ENCODE measurements around the gene GIT2.

GIT2 gene

DNA sequence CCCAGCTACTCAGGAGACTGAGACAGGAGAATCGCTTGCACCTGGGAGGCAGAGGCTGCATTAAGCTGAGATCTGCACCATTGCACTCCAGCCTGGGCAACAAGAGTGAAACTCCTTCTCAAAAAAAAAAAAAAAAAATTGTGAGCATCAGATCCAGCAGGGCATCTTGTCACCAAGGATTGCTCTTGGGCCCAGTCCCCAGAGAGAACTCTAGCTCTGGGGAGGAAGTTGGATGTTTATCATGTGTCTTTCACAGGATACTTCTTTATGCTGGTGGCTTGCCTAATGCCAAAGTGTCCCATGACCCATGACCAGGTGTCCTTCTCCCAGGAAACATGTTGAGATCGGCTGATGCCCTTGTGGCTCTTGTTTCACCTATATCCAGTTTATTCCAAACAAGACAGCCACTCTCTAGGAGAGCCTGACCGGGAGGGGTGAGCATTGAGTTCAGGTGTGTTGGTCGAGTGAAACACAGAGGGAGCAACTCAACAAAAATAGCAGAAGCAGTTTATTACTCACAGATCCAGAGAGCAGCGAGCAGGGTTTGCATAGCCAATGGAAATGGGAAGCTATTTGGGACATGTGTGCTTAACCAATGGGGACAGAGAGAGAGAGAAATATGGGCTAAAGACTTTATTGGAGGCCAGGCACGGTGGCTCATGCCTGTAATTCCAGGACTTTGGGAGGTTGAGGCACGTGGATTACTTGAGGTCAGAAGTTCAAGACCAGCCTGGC lies 102.7 kb downstream of the GIT2 start:
- TF ChIP-seq GATA3 (IDR thresholded peaks at IDR 0.05; ENCODE audit: low read depth, low read length), result no peak
- no peak for TF ChIP-seq GATA2 (IDR thresholded peaks at IDR 0.05; ENCODE audit: low read depth, low read length)

DNA sequence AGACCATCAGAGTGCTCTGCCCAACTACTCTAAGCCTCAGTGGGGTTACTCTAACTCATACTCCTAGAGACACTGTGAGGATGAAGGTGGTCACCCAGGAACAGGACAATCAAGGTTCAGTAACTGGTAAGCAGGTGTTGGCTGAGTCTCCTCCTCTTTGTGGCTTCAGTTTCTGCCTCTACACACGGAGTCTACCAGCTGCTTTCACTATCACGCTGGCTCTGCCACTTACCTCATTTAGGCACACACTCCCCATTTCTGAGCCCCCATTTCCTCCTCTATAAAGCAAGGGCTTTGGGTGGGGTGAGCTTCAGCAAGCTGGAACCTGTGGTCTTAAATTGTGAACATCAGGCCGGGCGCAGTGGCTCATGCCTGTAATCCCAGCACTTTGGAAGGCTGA lies 103.4 kb downstream of the GIT2 start:
- TF ChIP-seq GATA3 (IDR thresholded peaks at IDR 0.05; ENCODE audit: low read depth, low read length), result no peak
- no peak for TF ChIP-seq GATA2 (IDR thresholded peaks at IDR 0.05; ENCODE audit: low read depth, low read length)

DNA sequence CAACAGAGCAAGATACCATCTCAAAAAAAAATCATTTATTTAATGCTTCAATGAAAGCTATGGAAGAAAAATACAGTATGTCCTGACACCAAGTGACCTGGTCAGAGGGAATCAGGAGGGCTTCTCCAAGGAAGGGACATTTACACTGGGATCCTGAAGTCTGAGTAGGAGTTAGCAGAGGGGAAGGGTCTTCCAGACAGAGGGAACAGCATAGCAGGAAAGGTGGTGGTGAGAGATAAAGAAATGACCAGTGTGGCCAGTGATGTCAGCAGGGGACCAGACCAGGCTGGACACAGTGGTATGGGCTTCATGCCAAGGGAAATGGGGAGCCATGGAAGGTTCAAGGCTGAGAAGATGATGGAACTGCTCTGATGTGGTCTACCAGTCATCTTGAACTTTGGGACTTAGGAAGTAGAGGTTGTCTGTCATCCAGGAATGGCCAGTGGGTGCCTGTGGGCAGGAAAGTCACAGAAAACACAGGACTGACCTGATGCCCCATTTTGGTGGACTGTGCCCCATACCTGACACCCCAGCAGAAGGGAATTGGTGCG lies 103.9 kb downstream of the GIT2 start:
- no peak for TF ChIP-seq GATA2 (IDR thresholded peaks at IDR 0.05; ENCODE audit: low read depth, low read length)

DNA sequence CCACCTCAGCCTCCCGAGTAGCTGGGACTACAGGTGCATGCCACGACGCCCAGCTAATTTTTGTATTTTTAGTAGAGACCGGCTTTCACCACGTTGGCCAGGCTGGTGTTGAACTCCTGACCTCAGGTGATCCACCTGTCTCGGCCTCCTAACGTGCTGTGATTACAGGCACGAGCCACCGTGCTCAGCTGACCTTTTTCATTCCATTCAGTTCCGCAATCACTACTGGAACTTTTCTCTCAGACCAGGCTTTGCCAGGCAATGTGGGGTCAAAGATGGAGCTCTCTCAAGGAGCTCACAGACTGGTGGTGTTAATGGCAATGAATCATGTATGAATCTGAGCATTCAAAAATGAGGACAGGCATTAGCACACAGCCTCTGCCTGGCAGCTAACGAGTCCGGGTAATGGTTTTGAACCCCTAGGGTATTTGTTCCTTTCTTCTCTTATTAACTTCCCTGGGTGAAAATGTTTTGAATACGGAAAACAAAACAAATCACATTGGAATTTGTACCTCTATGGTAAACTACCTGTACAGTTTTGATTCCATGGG lies 105.5 kb downstream of the GIT2 start:
- no peak for TF ChIP-seq GATA2 (IDR thresholded peaks at IDR 0.05; ENCODE audit: low read depth, low read length)
- no peak for TF ChIP-seq GATA3 (IDR thresholded peaks at IDR 0.05; ENCODE audit: low read depth, low read length)

DNA sequence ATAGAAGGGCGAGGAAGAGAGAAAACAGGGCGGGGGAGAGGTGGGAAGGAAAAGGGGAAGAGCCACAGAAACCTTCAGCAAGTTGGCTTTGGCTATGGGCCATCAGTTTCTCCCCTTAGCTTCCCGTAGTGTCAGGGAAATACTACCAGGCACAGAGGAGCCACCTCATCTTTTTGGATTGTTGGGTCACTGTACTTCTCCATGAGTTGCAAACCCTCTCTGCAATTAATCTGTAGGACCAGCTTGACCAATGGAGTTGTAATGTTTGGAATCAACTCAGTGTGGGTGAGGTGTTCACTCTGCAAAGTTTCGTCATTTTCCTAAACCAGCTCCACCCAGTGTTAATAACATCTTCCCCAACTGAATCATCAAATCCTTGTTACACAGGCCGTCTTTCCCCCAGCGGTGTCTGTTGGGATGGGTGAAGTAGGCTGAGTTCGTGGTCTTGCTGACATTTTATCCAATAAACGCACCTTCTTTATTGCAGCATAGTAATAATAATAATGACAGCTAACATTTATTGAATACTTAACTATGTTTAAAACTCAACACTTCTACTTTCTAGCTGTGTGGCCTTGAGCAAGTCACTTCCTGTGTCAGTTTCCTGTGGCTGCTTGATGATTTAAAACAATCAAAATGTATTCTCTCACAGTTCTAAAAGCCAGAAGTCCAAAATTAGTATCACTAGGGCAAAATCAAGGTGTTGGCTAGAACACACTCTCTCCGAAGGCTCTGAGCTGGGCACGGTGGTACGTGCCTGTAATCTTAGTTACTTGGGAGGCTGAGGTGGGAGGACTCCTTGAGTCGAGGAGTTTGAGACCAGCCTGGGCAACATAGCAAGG lies 107.8 kb downstream of the GIT2 start:
- TF ChIP-seq GATA2 (IDR thresholded peaks at IDR 0.05; ENCODE audit: low read depth, low read length) (no peak), GATA3 (IDR thresholded peaks at IDR 0.05; ENCODE audit: low read depth, low read length) (no peak)

DNA sequence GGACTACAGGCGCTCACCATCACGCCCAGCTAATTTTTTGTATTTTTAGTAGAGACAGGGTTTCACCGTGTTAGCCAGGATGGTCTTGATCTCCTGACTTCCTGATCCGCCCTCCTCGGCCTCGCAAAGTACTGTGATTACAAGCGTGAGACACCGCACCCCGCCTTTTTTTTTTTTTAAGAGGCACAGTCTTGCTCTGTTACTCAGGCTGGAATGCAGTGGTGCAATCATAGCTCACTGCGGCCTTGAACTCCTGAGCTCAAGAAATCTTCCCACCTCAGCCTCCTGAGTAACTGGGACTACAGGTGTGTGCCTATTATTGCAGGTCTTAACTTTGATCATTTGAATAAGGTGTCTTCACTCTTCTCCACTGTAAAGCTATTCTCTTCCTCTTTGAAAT lies 110.6 kb downstream of the GIT2 start:
- no peak for TF ChIP-seq GATA2 (IDR thresholded peaks at IDR 0.05; ENCODE audit: low read depth, low read length)
- TF ChIP-seq GATA3 (IDR thresholded peaks at IDR 0.05; ENCODE audit: low read depth, low read length), result no peak

DNA sequence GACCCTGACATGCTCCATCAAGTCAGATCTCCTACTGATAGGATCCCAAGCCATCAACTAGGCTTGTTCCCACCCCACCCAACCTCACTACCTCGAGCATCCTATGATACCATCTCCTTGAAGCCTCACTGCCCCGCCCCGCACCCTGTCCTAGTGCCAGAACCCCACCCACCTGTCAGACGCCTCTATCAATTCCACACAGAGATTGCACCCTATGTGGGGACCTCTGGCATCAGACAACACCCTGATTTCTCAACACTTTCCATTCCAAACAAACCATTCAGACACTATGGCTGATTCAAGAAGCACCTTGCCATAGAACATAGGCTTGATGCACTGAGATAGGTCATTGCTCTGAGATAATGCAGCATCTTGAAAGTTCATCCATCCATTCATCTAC lies 112.7 kb downstream of the GIT2 start:
- TF ChIP-seq GATA2 (IDR thresholded peaks at IDR 0.05; ENCODE audit: low read depth, low read length), result no peak
- TF ChIP-seq GATA3 (IDR thresholded peaks at IDR 0.05; ENCODE audit: low read depth, low read length), result no peak

DNA sequence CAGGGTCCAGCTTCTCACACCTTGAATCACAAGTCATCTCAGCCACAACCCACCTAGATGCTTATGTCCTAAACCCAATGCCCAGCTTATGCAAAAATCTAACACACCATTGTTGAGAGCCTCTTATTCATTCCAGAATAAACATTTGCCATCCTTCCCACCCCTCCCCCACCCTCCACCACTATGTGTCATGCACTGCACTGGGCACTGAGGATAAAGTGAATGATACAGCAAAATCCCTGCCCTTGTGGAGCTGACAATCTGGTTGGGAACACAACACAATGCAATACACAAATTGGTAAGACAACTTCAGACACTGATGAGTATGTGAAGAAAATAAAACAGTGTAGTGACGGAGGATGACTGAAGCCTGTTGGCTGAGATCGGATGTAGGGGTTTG lies 114.4 kb downstream of the GIT2 start:
- TF ChIP-seq GATA2 (IDR thresholded peaks at IDR 0.05; ENCODE audit: low read depth, low read length) (no peak), GATA3 (IDR thresholded peaks at IDR 0.05; ENCODE audit: low read depth, low read length) (no peak)

DNA sequence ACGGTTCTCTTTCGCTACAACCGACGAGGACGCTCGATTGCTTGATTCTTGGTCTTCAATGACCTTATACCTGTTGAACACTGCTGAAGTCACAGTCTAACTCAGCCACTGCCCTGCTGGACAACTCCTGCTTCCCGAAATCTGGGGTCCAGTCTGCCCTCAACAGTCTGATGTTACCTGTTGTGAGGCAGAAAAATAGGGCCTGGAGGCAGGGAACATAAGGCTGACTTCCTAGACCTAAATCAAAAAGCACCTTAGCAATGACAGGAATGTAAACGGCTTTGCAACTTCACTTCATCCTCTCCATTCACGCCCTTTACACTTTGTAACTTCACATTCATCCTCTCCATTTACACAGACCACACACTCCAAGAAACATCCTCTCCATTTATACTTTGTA lies 115.2 kb downstream of the GIT2 start:
- TF ChIP-seq GATA2 (IDR thresholded peaks at IDR 0.05; ENCODE audit: low read depth, low read length) (no peak), GATA3 (IDR thresholded peaks at IDR 0.05; ENCODE audit: low read depth, low read length) (no peak)

DNA sequence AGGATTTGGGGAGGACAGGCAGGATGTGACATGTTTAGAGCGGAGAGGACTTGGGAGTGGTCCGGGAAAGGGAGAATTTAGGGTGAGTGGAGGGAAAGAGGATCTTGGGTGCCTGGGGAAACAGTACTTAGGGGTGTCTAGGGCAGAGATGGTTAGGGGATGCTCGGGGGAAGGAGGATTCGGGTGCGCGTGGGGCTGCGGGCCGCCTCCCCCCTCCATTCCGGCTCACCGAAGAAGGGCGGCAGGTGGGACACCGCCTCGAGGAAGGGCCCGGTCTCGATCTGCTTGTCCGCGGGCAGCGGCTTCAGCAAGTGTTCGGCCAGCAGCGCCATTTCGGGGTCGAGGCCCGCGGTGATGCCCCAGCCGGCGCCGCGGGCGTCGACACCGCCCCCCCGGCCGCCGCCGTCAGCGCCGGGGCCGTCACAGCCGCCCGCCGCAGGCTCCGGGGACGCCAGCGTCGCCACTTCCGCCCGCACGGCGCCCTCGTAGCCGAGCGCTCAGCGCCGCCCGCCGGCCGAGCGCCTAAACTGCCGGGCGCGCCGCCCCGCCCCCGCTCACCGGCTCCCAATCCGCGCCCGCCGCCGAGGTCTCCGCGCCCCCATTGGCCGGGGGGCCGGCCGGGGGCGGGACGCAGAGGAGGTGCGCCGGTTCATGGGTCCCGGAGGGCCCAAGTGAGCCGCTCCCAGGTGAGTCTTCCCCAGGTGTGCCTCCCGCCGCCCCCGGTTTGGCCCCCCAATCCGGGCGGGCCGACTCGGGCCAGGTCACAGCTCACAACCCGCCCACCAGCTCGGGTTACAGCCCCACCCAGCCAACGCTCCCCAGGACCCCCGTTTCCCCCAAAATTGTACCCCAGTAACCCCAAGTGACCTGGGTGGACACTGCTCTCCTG lies 115.9 kb downstream of the GIT2 start, which contains the start of gene GLTP:
Gene GLTP (minus strand): TSS at position 499 of the 889 bp plus-strand sequence. CDS start 167 bp downstream, at position 332.
- TF ChIP-seq GATA3 (IDR thresholded peaks at IDR 0.05; ENCODE audit: low read depth, low read length), result no peak
